H9 (cell line): ENCODE results near the gene PRRT2. TPM values are rescaled to one million over a fixed set of nuclear protein-coding genes. Genes with fewer than 3 reads are reported as not detected.

Experiments
- DNase-seq: peaks from one replicate; pipeline ENCODE4 v3.0.0-alpha.2; 2017
- H2AFZ ChIP-seq: one replicate; pipeline ENCODE4 v1.6.1; 2013; ENCODE audit warnings: mild to moderate bottlenecking, low read length, control low read depth, moderate library complexity
- H2AK5ac ChIP-seq: 2 replicates; pipeline ENCODE4 v1.6.1; 2013; ENCODE audit warnings: low read length, control low read depth, mixed read lengths; ENCODE audit not compliant: insufficient read length
- H2BK120ac ChIP-seq: one replicate; pipeline ENCODE4 v1.6.1; 2013; ENCODE audit warnings: low read depth, mild to moderate bottlenecking, low read length, control low read depth, inconsistent platforms; ENCODE audit not compliant: poor library complexity, severe bottlenecking
- H2BK12ac ChIP-seq: 2 replicates; pipeline ENCODE4 v1.6.1; 2013; ENCODE audit warnings: low read length, control low read depth, mixed read lengths, low read depth; ENCODE audit not compliant: insufficient read length
- H2BK15ac ChIP-seq: 2 replicates; pipeline ENCODE4 v1.6.1; 2013; ENCODE audit warnings: low read depth, low read length, control low read depth
- H2BK20ac ChIP-seq: one replicate; pipeline ENCODE4 v1.6.1; 2013; ENCODE audit warnings: low read depth, mild to moderate bottlenecking, low read length, control low read depth, inconsistent platforms; ENCODE audit not compliant: poor library complexity, severe bottlenecking
- H2BK5ac ChIP-seq: 2 replicates; pipeline ENCODE4 v1.6.1; 2013; ENCODE audit warnings: low read length, control low read depth, mixed read lengths; ENCODE audit not compliant: insufficient read length
- H3K14ac ChIP-seq: 2 replicates; pipeline ENCODE4 v1.6.1; 2013; ENCODE audit warnings: low read length, control low read depth; ENCODE audit not compliant: insufficient read depth
- H3K18ac ChIP-seq: 2 replicates; pipeline ENCODE4 v1.6.1; 2013; ENCODE audit warnings: low read depth, mild to moderate bottlenecking, mixed read lengths, low read length, control low read depth; ENCODE audit not compliant: insufficient read length
- H3K23ac ChIP-seq: 2 replicates; pipeline ENCODE4 v1.6.1; 2013; ENCODE audit warnings: low read length, control low read depth, mixed read lengths, low read depth; ENCODE audit not compliant: insufficient read length
- H3K23me2 ChIP-seq: 2 replicates; pipeline ENCODE4 v1.6.1; 2013; ENCODE audit warnings: low read depth, mild to moderate bottlenecking, mixed read lengths, low read length, control low read depth; ENCODE audit not compliant: insufficient read length, poor library complexity, severe bottlenecking
- H3K27ac ChIP-seq: 2 replicates; pipeline ENCODE4 v1.5.1; 2013; ENCODE audit warnings: low read length, control low read depth, mixed read lengths, low read depth; ENCODE audit not compliant: insufficient read length
- H3K27me3 ChIP-seq: 2 replicates; pipeline ENCODE4 v1.6.1; 2013; ENCODE audit warnings: low read length, control low read depth, inconsistent platforms; ENCODE audit not compliant: insufficient read depth
- H3K4ac ChIP-seq: 2 replicates; pipeline ENCODE4 v1.6.1; 2013; ENCODE audit warnings: low read depth, mild to moderate bottlenecking, control low read depth, inconsistent platforms, low read length, moderate library complexity
- H3K4me1 ChIP-seq: 2 replicates; pipeline ENCODE4 v1.6.1; 2013; ENCODE audit warnings: low read length, control low read depth, inconsistent platforms; ENCODE audit not compliant: insufficient read depth
- H3K4me2 ChIP-seq: 2 replicates; pipeline ENCODE4 v1.6.1; 2013; ENCODE audit warnings: low read length, control low read depth, mixed read lengths; ENCODE audit not compliant: insufficient read length, insufficient read depth
- H3K56ac ChIP-seq: 2 replicates; pipeline ENCODE4 v1.6.1; 2013; ENCODE audit warnings: low read depth, mild to moderate bottlenecking, mixed read lengths, low read length, control low read depth; ENCODE audit not compliant: insufficient read length
- H3K79me1 ChIP-seq: 2 replicates; pipeline ENCODE4 v1.6.1; 2013; ENCODE audit warnings: low read depth, mild to moderate bottlenecking, moderate library complexity, low read length, control low read depth, inconsistent platforms; ENCODE audit not compliant: insufficient read depth, poor library complexity, severe bottlenecking
- H3K79me2 ChIP-seq: 2 replicates; pipeline ENCODE4 v1.6.1; 2013; ENCODE audit warnings: low read length, control low read depth, inconsistent platforms; ENCODE audit not compliant: insufficient read depth
- H3K9ac ChIP-seq: 2 replicates; pipeline ENCODE4 v1.6.1; 2013; ENCODE audit warnings: low read length, control low read depth, mixed read lengths; ENCODE audit not compliant: insufficient read length; ENCODE audit errors: extremely low read depth
- H3K9me3 ChIP-seq: one replicate; pipeline ENCODE4 v1.6.1; 2013; ENCODE audit warnings: low read depth, low read length, inconsistent platforms; ENCODE audit not compliant: control insufficient read depth
- H3T11ph ChIP-seq: one replicate; pipeline ENCODE4 v1.6.1; 2013; ENCODE audit warnings: mild to moderate bottlenecking, low read length, control low read depth, inconsistent platforms
- H4K20me1 ChIP-seq: one replicate; pipeline ENCODE4 v1.6.1; 2013; ENCODE audit not compliant: control insufficient read depth, insufficient read length, insufficient read depth
- H4K5ac ChIP-seq: 2 replicates; pipeline ENCODE4 v1.6.1; 2013; ENCODE audit warnings: low read depth, mild to moderate bottlenecking, mixed read lengths, low read length, control low read depth; ENCODE audit not compliant: insufficient read length
- H4K8ac ChIP-seq: replicated peaks from 2 replicates; pipeline ENCODE4 v1.6.1; 2013; ENCODE audit warnings: low read length, control low read depth, mixed read lengths, low read depth; ENCODE audit not compliant: insufficient read length
- H4K91ac ChIP-seq: 2 replicates; pipeline ENCODE4 v1.6.1; 2013; ENCODE audit warnings: low read depth, mild to moderate bottlenecking, moderate library complexity, mixed read lengths, low read length, control low read depth; ENCODE audit not compliant: insufficient read length
- H3K27ac Mint-ChIP-seq, 3 experiments: 2 replicates in 2 of 3; 3 replicates in 1 of 3; pipeline ENCODE4 v1.8.0; 2020 to 2021; ENCODE audit warnings: mixed read lengths in 3 of 3, mild to moderate bottlenecking in 1 of 3, moderate library complexity in 1 of 3
- H3K27me3 Mint-ChIP-seq: 2 replicates; pipeline ENCODE4 v1.8.0; 2021; ENCODE audit warnings: low read depth, mild to moderate bottlenecking, moderate library complexity, mixed read lengths
- H3K36me3 Mint-ChIP-seq, 3 experiments: 2 replicates in 2 of 3; 3 replicates in 1 of 3; pipeline ENCODE4 v1.8.0; 2020 to 2021; ENCODE audit warnings: low read depth in 3 of 3, mixed read lengths in 3 of 3; ENCODE audit not compliant: insufficient read depth in 1 of 3
- H3K4me1 Mint-ChIP-seq, 2 experiments: 2 replicates each; pipeline ENCODE4 v1.8.0; 2020; ENCODE audit warnings: mixed read lengths in 2 of 2
- H3K4me3 Mint-ChIP-seq, 2 experiments: 2 replicates in 1 of 2; 3 replicates in 1 of 2; pipeline ENCODE4 v1.8.0; 2020 to 2021; ENCODE audit warnings: mild to moderate bottlenecking in 2 of 2, mixed read lengths in 2 of 2, moderate library complexity in 1 of 2
- H3K9me3 Mint-ChIP-seq, 2 experiments: 2 replicates in 1 of 2; 3 replicates in 1 of 2; pipeline ENCODE4 v1.8.0; 2020; ENCODE audit warnings: mild to moderate bottlenecking in 2 of 2, mixed read lengths in 2 of 2, moderate library complexity in 1 of 2
- CTCF ChIP-seq: fragments of 200-600 bp; sonication (generic); conservative IDR thresholded peaks from 3 replicates; pipeline ENCODE4 v1.8.0; 2021; ENCODE audit warnings: antibody characterized with exemption, mild to moderate bottlenecking
- WGBS: extraction: QIAGEN DNeasy Blood & Tissue Kit; methylation state at CpG from one replicate; pipeline ENCODE4 v1.1.7; 2013; ENCODE audit warnings: missing lambda C conversion rate, low lambda C conversion rate, mixed read lengths; ENCODE audit not compliant: insufficient read length; ENCODE audit errors: extremely low coverage; 5-methylcytosine and 5-hydroxymethylcytosine counted together
- total RNA-seq: library from RNA; stranded (reverse); gene quantifications from 2 replicates; pipeline ENCODE4 v1.2.1, GENCODE V29; 2021

The PRRT2 gene
- total RNA-seq, 1 experiment from 2014 or later = 14.6 TPM

GRCh38 chr16:29819506-29819905, 7.5 kb downstream of the PRRT2 start:
- H3K4me3 Mint-ChIP-seq = no peak overlapping the region
- Histone ChIP-seq H3K79me2 (no peaks in the 10 kb centered on the region), H3K9me3 (no peaks in the 10 kb centered on the region), H3K27me3 (no peaks in the 10 kb centered on the region), H4K91ac (no peak overlapping the region), H2AK5ac (no peak overlapping the region), H3K9ac (no peak overlapping the region), H2AFZ (no peak overlapping the region), H3T11ph (no peak overlapping the region), H3K56ac (no peak overlapping the region), H3K4me2 (no peak overlapping the region), H3K23ac (no peak overlapping the region), H2BK5ac (no peak overlapping the region), H3K18ac (no peak overlapping the region), H3K4me1 (no peaks in the 10 kb centered on the region; the same call in 1 of the 2 replicates), H3K79me1 (no peaks in the 10 kb centered on the region), H3K4ac (no peak overlapping the region), H3K27ac (no peak overlapping the region), H3K14ac (no peak overlapping the region), H2BK12ac (no peak overlapping the region), H4K20me1 (no peaks in the 10 kb centered on the region), H2BK120ac (no peak overlapping the region), H2BK15ac (no peak overlapping the region), H3K23me2 (peaks cover 10% of the 10 kb centered on the region), H4K8ac (no peak overlapping the region), H4K5ac (no peak overlapping the region), H2BK20ac (no peak overlapping the region)
- WGBS = no CpG with 5 or more reads among the region's 15 CpGs
- H3K36me3 Mint-ChIP-seq = peaks cover 24 to 38% (median 35%) of the 10 kb centered on the region in 3 experiments
- H3K9me3 Mint-ChIP-seq = no peaks in the 10 kb centered on the region; a peak in 1 of 5 replicates
- DNase-seq = no peak
- no peaks in the 10 kb centered on the region; the same call in 1 of the 2 replicates for H3K27me3 Mint-ChIP-seq
- H3K27ac Mint-ChIP-seq = peak overlapping the region in 2 of 3 experiments; percentile 27 to 71; a peak in 3 of 7 replicates
- peaks cover 37 to 45% of the 10 kb centered on the region in 2 experiments for H3K4me1 Mint-ChIP-seq
- TF ChIP-seq CTCF = peak; percentile 45; the same call in 2 of the 3 replicates
